Measurements from ENCODE around the gene CD180.

CD180 gene
- long read RNA-seq, donor 1, result 0 reads
- long read RNA-seq, donor 2, result 0 reads
- long read RNA-seq, donor 3, result 0 reads
- long read RNA-seq, donor 4, result 0 reads
- long read RNA-seq, donor 5, full-length matches to known transcripts, result 1 of 1 reads
- long read RNA-seq, donor 5, partial matches to known transcripts, result 0 of 1 reads
- long read RNA-seq, donor 5, other reads (novel, unspliced or antisense), result 0 of 1 reads
- long read RNA-seq, donor 6, result 0 reads
- long read RNA-seq, donor 7, result 0 reads
- long read RNA-seq, donor 8, result 0 reads

GRCh38 chr5:67196537-67197059 lies at the start of gene CD180:
Gene CD180 (minus strand): TSS chr5:67196799. CDS start chr5:67196641, 158 bp downstream.
- DNase-seq, result no peak

GRCh38 chr5:67246108-67246507 lies 49.5 kb upstream of the CD180 start:
- no peak for DNase-seq

GRCh38 chr5:67245259-67245846 lies 48.8 kb upstream of the CD180 start:
- no peak for DNase-seq

- no peak for DNase-seq
These were observed 47.8 kb upstream of the CD180 start for GRCh38 chr5:67244345-67244793.

- DNase-seq, result no peak
These were observed 47.3 kb upstream of the CD180 start for GRCh38 chr5:67243944-67244343.

- peak; percentile 24 for DNase-seq
These were observed 46.8 kb upstream of the CD180 start for GRCh38 chr5:67243349-67243748.

GRCh38 chr5:67241326-67241725 lies 44.7 kb upstream of the CD180 start:
- no peak for DNase-seq

- no peak for DNase-seq
These were observed 44.2 kb upstream of the CD180 start for GRCh38 chr5:67240846-67241245.

GRCh38 chr5:67240065-67240464 lies 43.5 kb upstream of the CD180 start:
- no peak for DNase-seq

- DNase-seq, result no peak
These were observed 41.6 kb upstream of the CD180 start for GRCh38 chr5:67238191-67238590.

GRCh38 chr5:67235399-67236110 lies 39.0 kb upstream of the CD180 start:
- no peak for DNase-seq

- no peak for DNase-seq
These were observed 38.1 kb upstream of the CD180 start for GRCh38 chr5:67234671-67235176.

- DNase-seq, result no peak
These were observed 36.5 kb upstream of the CD180 start for GRCh38 chr5:67233075-67233474.

GRCh38 chr5:67223211-67223610 lies 26.6 kb upstream of the CD180 start:
- no peak for DNase-seq

- no peak for DNase-seq
These were observed 25.8 kb upstream of the CD180 start for GRCh38 chr5:67222243-67223025.

GRCh38 chr5:67221487-67222242 lies 25.1 kb upstream of the CD180 start:
- no peak for DNase-seq

GRCh38 chr5:67216564-67216963 lies 20.0 kb upstream of the CD180 start:
- no peak for DNase-seq

- peak; percentile 38 for DNase-seq
These were observed 19.2 kb upstream of the CD180 start for GRCh38 chr5:67215519-67216471.

GRCh38 chr5:67214707-67215447 lies 18.3 kb upstream of the CD180 start:
- no peak for DNase-seq

- no peak for DNase-seq
These were observed 17.4 kb upstream of the CD180 start for GRCh38 chr5:67214036-67214435.
